ENCODE results near the gene KPNA2.
"Not testable (repeated sequence)": the region's sequence is repeated elsewhere in the genome, so short reads cannot be mapped to it uniquely, and the experiment has no call there.

KPNA2 gene

DNA sequence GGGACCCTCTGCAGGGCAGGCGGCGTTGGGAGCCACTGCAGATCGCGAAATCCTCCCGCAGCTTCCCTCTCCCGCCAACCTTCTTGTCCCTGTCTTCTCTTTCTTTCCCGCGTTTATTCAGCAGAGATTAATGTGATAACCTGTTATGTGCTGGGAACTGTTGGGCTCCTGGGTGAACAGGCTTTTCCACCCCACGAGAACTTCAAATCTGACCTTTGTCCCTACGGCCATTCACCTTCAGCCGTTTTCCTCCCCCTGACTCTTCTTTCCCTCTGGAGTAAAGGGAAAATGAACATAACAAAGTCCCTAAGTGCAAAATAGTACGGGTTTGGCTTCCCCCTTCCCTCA lies 15.2 kb upstream of the KPNA2 start:
- no peak for DNase-seq

DNA sequence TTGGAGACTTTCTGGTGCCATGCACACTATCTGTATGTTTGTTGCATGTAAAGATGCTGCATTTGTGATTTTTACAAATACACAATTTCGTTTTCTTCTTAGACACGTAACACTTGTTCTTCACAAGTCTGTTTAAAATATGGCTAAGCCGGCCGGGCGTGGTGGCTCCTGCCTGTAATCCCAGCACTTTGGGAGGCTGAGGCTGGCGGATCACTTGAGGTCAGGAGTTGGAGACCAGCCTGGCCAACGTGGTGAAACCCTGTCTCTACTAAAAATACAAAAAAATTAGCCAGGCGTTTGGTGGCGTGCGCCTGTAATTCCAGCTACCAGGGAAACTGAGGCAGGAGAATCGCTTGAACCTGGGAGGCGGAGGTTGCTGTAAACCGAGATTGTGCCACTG lies 14.7 kb upstream of the KPNA2 start:
- DNase-seq, result not testable (repeated sequence)

DNA sequence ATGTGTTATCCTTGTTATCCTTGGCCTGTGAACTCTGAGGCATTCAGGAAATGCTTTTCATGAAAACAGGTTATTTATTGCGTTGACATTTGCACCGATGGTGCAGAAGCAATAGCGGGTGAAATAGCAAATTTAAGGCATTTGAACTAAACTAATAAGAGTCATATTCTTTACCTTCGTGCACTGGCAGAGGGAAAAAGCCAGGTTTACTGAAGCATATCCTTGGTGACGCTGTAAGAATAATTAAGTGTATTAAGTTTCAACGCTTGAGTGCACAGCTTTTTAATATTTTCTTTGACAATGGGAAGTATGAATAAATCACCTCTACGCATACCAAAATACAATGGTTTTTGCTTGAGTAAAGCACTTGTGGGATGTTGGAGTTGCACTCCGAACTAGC lies 13.6 kb upstream of the KPNA2 start:
- no peak for DNase-seq

DNA sequence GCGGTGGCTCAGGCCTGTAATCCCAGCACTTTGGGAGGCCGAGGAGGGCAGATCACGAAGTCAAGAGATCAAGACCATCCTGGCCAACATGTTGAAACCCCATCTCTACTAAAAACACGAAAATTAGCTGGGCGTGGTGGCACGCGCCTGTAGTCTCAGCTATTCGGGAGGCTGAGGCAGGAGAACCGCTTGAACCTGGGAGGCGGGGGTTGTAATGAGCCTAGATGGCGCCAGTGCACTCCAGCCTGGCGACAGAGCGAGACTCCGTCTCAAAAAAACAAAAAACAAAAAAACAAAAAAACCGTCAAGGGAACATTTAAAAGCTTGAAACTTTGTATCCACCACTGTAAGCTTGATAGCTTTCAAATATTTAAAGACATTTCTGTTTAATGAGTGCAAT lies 13.0 kb upstream of the KPNA2 start:
- not testable (repeated sequence) for DNase-seq

DNA sequence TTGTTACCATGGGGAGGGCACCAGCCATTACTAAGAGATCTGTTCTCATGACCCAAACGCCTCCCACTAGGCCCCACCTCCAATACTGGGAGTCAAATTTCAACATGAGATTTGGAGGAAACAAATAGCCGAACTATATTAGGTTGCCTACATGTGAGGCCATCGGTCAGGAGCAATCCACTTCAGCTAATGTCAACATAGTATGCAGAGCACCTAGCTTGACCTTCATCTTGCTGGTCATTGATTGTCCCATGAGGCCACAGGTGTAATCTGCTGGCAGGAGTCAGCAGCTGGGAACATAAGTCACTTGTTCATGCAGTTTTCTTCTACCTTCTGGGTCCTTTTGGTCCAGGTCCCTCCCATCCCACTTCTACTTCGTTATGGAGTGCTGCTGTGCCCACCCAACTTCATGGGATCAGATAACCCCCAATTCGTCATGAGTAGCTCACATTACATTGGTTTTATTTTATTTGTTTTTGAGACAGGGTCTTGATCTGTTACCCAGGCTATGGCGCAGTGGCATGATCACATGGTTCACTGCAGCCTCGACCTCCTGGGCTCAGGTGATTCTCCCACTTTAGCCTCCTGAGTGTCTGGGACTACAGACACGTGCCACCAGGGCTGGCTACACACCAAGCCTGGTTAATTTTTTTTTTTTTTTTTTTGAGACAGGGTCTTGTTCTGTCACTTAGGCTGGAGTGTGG lies 5.9 kb upstream of the KPNA2 start:
- DNase-seq, result no peak

- no peak for DNase-seq
Observed at GRCh38 chr17:68033636-68034451, 1.7 kb upstream of the KPNA2 start.

DNA sequence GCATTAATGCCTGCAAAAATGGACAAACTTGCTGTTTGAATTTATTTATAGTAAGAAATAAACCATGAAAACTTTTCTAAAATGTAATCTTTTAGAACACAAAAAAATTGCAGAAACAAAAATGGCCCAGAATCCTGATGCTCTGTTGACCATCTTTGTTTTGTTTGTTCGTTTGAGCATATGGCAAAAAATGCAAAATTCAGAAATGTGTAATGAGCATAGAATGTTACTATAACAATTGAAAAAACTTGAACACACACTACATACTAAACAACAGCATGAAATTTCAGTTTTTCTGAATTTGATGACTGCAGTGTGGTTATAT lies 1.1 kb upstream of the KPNA2 start:
- DNase-seq, result no peak

GRCh38 chr17:68035131-68035522 lies 408 bp upstream of the KPNA2 start:
- no peak for DNase-seq

GRCh38 chr17:68036304-68037147 lies 991 bp downstream of the KPNA2 start:
- DNase-seq, result no peak

DNA sequence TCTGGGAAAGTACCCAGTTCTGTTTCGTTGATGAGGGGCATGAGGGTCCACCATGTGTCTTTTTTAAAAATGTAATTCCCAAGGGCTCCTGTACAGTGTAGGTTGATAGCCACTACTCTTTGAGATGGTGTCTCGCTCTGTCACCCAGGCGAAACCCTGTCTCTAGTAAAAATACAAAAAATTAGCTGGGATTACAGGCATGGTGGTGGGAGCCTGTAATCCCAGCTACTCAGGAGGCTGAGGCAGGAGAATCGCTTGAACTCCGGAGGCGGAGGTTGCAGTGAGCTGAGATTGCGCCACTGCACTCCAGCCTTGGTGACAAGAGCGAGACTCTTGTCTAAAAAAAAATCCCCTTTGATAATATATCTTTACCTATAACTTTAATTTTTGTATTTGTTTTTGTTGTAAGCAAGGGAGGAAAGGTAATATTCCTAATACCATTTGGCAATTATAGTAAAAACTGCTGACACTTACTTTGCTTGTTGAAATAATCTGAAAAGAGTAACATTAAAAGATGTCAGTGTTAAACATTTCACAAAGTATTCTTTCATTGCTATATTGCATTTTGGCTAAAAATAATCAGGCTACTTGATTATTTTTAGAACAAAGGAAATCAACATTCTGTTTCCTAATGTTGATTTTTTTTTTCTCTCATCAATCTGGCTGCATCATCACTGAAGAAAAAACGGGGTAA lies 11.8 kb downstream of the KPNA2 start:
- no peak for DNase-seq

DNA sequence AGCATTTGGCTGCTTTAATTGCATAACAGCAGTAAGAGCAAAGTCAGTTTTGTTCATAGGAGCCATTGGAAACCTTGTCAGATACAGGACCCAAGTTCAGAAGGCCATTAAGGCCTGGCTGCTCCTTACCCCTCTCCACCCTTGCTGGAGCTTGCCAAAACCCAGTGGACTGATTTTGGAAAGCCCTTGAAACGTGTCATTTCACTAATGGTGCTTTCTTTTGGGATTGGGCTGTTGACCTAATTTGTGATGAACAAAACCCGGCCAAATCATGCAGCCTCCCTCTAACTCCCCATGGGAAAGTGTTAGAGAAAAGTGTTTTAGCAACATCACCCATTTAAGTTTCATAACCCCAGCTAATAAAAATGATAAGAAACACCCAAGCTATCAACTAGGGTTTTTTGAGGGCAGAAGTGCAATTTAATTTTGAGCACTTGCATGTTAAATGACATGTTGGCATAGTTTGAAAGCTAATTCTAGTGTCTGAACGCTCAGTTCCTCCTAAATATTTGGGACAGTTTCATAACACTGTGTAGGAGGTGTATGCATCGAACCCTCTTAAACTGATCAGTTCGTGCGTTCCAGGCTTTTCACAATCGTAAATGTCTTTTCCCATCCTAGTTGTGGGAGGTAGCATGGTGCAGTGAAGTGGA lies 12.5 kb downstream of the KPNA2 start:
- DNase-seq, result not testable (repeated sequence)

DNA sequence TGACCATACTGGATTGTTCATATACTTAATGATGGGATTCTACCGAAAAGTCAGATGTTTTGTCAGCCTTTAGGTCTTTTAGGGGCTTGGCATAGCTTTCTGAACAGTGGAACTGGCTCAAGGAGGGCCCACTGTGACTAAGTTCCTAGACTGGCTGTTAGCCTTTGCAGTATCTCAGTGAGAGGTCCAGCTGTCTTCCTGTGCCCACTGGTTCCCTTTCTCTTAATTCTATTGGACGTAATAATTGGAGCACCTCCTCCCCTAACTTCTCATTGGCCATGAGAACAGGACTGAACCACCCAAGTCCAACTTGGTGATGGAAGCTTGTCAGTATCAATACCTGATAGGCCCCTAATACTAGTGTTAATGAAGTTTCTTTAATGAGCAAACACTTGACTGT lies 13.5 kb downstream of the KPNA2 start:
- DNase-seq, result no peak

- not testable (repeated sequence) for DNase-seq
Observed at GRCh38 chr17:68049812-68050437, 14.4 kb downstream of the KPNA2 start.

- not testable (repeated sequence) for DNase-seq
Observed at GRCh38 chr17:68051321-68052312, 16.1 kb downstream of the KPNA2 start.

- no peak for DNase-seq
Observed at GRCh38 chr17:68052810-68053209, 17.3 kb downstream of the KPNA2 start.

GRCh38 chr17:68053231-68054013 lies 17.9 kb downstream of the KPNA2 start:
- no peak for DNase-seq

DNA sequence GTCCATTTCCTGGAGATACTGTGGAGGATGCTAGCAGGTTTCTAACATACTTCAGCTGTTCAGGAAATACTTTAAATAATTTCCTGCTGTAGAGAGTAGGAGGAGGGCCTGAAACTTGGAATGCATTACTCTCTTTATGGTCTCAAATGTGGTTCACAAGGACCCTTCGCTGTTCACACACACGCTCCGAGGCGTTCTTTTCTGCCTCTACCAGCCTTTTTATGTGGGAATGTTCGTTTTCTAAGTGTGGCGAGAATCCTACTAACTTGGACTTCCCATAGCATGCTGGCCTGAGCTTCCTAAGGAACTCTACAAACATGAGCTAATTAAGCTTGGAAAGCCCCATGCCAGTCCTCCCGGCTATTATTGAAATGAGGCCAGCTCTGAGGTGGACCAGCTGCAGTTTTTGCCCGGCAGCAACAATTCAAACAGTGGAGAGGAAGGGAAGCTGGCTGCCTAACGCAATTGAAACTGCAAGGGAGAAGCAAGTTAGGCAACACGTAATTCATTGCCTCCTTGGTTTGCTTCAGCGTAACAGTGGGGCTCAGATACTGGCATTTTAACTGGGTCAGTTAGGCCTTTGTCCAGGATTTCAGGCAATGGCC lies 18.9 kb downstream of the KPNA2 start:
- DNase-seq, result no peak

DNA sequence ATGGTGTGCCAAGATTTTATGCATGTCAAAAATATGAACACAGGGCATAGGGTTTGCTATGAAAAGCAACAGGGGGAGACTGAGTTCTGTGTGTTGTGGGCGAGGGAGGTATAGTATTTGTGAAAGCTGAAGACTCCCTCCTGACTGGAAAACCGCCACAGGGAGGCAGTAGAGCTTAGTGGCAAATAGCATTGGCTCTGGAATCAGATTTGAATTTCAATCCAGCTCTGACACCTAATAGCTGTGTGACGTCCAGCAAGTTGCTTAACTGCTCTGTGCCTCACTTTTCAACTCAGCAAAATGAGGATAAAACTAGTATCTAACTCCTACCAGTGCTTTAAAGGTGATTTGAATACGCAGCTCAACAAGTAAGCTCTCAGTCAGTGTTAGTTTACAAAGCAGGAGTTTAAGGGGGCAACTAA lies 22.0 kb downstream of the KPNA2 start:
- peak; percentile 63 for DNase-seq

GRCh38 chr17:68060336-68060735 lies 24.8 kb downstream of the KPNA2 start:
- DNase-seq, result no peak
